Left lung (tissue), 10 donors: ENCODE measurements around the gene EIF4E1B. TPM values are rescaled to one million over a fixed set of nuclear protein-coding genes. Genes with fewer than 3 reads are reported as not detected.

Experiments
- ATAC-seq: fragments of 200-7000 bp; cut with Tn5 transposase; one replicate; pipeline ENCODE4 v1.9.1; 2020; ENCODE audit warnings: moderate library complexity
- DNase-seq, 4 donors: peaks; one replicate each; pipeline ENCODE4 v3.0.0-alpha.2; 2013 to 2020
- H3K27ac ChIP-seq, 2 donors: fragments of 200-600 bp; sonication (generic) in 1 of 2; one replicate each; pipeline versions ENCODE4 v1.5.0 to v1.8.0; 2020 to 2021
- H3K27me3 ChIP-seq, 2 donors: fragments of 200-600 bp; sonication (generic) in 1 of 2; one replicate each; pipeline versions ENCODE4 v1.5.0 to v1.8.0; 2020 to 2021
- H3K36me3 ChIP-seq, 2 donors: fragments of 200-600 bp; sonication (generic) in 1 of 2; one replicate each; pipeline versions ENCODE4 v1.5.0 to v1.8.0; 2020 to 2021
- H3K4me1 ChIP-seq, 2 donors: fragments of 200-600 bp; one replicate each; pipeline ENCODE4 v1.8.0; 2021
- H3K4me3 ChIP-seq, 2 donors: fragments of 200-600 bp; sonication (generic) in 1 of 2; one replicate each; pipeline versions ENCODE4 v1.5.0 to v1.8.0; 2020 to 2021; ENCODE audit warnings: mild to moderate bottlenecking in 1 of 2
- H3K9me3 ChIP-seq, 2 donors: fragments of 200-600 bp; sonication (generic) in 1 of 2; one replicate each; pipeline versions ENCODE4 v1.5.0 to v1.8.0; 2020 to 2021
- intact Hi-C, 2 donors: fragments of 100-400 bp; cut with DNase I; formaldehyde crosslinking; loops; one replicate each; pipeline versions ENCODE4 v1.11.2 to v1.14.2; 2022
- microRNA-seq, 2 donors: library from miRNA; unstranded; fragments of <30 nt; microRNA quantifications; one replicate each; pipeline ENCODE4, GENCODE V29; 2019
- polyA plus RNA-seq, 6 donors: library from polyadenylated mRNA; unstranded; fragments of 120-200 nt; gene quantifications; one replicate each; pipeline ENCODE4 v1.2.1, GENCODE V29; 2013; ENCODE audit not compliant: insufficient read length in 6 of 6
- total RNA-seq, 2 donors: library from RNA; stranded (reverse); fragmentation: NEBNext Ultra II Directional; extraction: Animal tissue kit (Norgen Biotek cat#: 25700); gene quantifications; one replicate each; pipeline ENCODE4 v1.2.1, GENCODE V29; 2021
- TF ChIP-seq, protein P1 (sequence below), 2 donors: fragments of 200-600 bp; sonication (generic) in 1 of 2; IDR thresholded peaks; one replicate each; pipeline versions ENCODE4 v1.5.0 to v1.8.0; 2021; ENCODE audit warnings: antibody characterized with exemption in 2 of 2
- donor health status: DM: no; HTN: yes; CAD: no.
- donor health status: DM: no; HTN: no; CAD: no.

EIF4E1B gene
- total and polyA plus RNA-seq, 8 donors: 0.07 to 0.10 (median 0.08) TPM; not detected in 5

DNA sequence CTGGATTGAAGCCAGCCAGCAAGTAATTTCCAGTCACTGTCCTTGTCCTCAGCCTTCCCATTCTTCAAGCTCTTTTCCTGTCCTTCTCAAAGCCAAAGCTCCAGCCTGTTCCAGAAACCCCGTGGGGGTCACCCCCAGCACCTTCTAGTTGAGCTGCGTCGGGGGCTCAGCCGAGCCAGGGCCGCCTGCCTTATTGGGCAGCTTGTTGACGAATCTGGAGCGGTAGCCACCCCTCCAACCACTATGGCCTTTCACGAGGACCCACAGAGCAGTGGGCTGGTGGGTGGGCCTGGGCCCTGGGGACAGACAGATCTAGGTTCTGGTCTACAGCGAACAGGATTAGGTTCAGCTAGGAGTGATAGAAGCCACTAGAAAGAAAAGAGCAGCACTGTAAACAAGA, 64.2 kb downstream of the EIF4E1B start:
- Histone ChIP-seq H3K27me3 (peaks cover 16 to 100% of the 10 kb centered on the region in 2 donors), H3K9me3 (no peaks in the 10 kb centered on the region), H3K4me1 (no peaks in the 10 kb centered on the region), H3K36me3 (no peaks in the 10 kb centered on the region), H3K4me3 (no peak overlapping the region), H3K27ac (no peak overlapping the region)
- DNase-seq (no peak), ATAC-seq (no peak)
- intact Hi-C loops: no loop called here
- TF ChIP-seq, protein P1, sequence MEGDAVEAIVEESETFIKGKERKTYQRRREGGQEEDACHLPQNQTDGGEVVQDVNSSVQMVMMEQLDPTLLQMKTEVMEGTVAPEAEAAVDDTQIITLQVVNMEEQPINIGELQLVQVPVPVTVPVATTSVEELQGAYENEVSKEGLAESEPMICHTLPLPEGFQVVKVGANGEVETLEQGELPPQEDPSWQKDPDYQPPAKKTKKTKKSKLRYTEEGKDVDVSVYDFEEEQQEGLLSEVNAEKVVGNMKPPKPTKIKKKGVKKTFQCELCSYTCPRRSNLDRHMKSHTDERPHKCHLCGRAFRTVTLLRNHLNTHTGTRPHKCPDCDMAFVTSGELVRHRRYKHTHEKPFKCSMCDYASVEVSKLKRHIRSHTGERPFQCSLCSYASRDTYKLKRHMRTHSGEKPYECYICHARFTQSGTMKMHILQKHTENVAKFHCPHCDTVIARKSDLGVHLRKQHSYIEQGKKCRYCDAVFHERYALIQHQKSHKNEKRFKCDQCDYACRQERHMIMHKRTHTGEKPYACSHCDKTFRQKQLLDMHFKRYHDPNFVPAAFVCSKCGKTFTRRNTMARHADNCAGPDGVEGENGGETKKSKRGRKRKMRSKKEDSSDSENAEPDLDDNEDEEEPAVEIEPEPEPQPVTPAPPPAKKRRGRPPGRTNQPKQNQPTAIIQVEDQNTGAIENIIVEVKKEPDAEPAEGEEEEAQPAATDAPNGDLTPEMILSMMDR (IDR thresholded peaks at IDR 0.05): no peak

DNA sequence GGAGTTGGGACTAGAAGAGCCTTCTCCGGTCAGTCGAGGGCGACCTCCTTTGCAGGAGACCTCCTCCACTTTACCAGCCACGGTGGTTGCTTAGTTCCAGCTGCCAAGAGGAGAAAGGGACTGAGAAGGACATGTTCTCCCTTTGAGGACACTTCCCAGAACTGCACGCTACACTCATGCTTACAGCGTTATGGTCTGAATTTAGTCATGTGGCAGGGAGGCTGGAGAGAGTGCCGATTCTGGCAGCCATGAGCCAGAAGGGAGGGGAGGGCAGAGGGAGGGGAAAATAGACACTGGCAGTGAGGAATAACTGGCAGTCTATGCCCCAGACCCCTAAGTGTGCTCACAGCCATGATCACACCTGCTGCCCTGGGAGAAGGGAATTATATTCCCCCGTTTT, 64.6 kb downstream of the EIF4E1B start:
- peaks cover 16 to 100% of the 10 kb centered on the region in 2 donors for H3K27me3 ChIP-seq
- DNase-seq: no peak
- TF ChIP-seq, protein P1 (IDR thresholded peaks at IDR 0.05): no peak

More for the DNA sequence above, 64.6 kb downstream of the EIF4E1B start:
- no peak overlapping the region for H3K4me3 ChIP-seq
- no peaks in the 10 kb centered on the region for H3K4me1 ChIP-seq
- H3K36me3 ChIP-seq: no peaks in the 10 kb centered on the region
- no peak for ATAC-seq
- no peak overlapping the region for H3K27ac ChIP-seq
- intact Hi-C loops: no loop called here
- H3K9me3 ChIP-seq: no peaks in the 10 kb centered on the region

Small RNA genes lying within 50 kb of the gene (microRNA-seq; reads per million reads assigned to microRNA genes)
- gene MIR4281: 0 reads per million in 2 donors

Other genes starting within 250 kb of the EIF4E1B start
- 10 to 100 TPM; 14.9 to 24.0 TPM for gene NOP16, start 242.1 kb upstream of the EIF4E1B start, total RNA-seq
- gene NOP16, start 242.1 kb upstream of the EIF4E1B start, polyA plus RNA-seq: 10 to 100 TPM; 25.7 to 34.8 (median 31.4) TPM
- 100 to 1,000 TPM in 1 of 2 donors, 10 to 100 TPM in 1; 83.3 to 109 TPM for gene HIGD2A, start 241.9 kb upstream of the EIF4E1B start, total RNA-seq
- gene HIGD2A, start 241.9 kb upstream of the EIF4E1B start, polyA plus RNA-seq: 100 to 1,000 TPM in 2 of 6 donors, 10 to 100 TPM in 4; 77.7 to 110 (median 88.8) TPM
- gene CLTB, start 214.1 kb upstream of the EIF4E1B start, total RNA-seq: 100 to 1,000 TPM in 1 of 2 donors, 10 to 100 TPM in 1; 92.1 to 128 TPM
- 10 to 100 TPM; 41.0 to 58.2 (median 46.6) TPM for gene CLTB, start 214.1 kb upstream of the EIF4E1B start, polyA plus RNA-seq
- gene FAF2, start 182.3 kb upstream of the EIF4E1B start, total RNA-seq: 10 to 100 TPM; 33.9 to 39.1 TPM
- gene FAF2, start 182.3 kb upstream of the EIF4E1B start, polyA plus RNA-seq: 10 to 100 TPM; 49.1 to 54.4 (median 51.9) TPM
- 10 to 100 TPM; 37.6 to 42.2 TPM for gene RNF44, start 93.3 kb upstream of the EIF4E1B start, total RNA-seq
- 10 to 100 TPM; 37.9 to 61.7 (median 48.2) TPM for gene RNF44, start 93.3 kb upstream of the EIF4E1B start, polyA plus RNA-seq
- gene CDHR2, start 81.3 kb upstream of the EIF4E1B start, total RNA-seq: under 1 TPM in 1 of 2 donors, not detected in 1; 0.26 TPM
- under 1 TPM; 0.18 to 0.92 (median 0.46) TPM for gene CDHR2, start 81.3 kb upstream of the EIF4E1B start, polyA plus RNA-seq
- gene GPRIN1, start 20.5 kb upstream of the EIF4E1B start, total RNA-seq: 1 to 10 TPM; 2.1 to 2.6 TPM
- 1 to 10 TPM in 4 of 6 donors, under 1 TPM in 2; 0.70 to 1.4 (median 1.1) TPM for gene GPRIN1, start 20.5 kb upstream of the EIF4E1B start, polyA plus RNA-seq
- gene SNCB, start 141 bp upstream of the EIF4E1B start, total RNA-seq: not detected
- gene SNCB, start 141 bp upstream of the EIF4E1B start, polyA plus RNA-seq: under 1 TPM; 0.21 to 0.68 (median 0.42) TPM
- 10 to 100 TPM; 38.7 to 48.3 TPM for gene TSPAN17, start 16.8 kb downstream of the EIF4E1B start, total RNA-seq
- 10 to 100 TPM; 26.0 to 36.3 (median 33.6) TPM for gene TSPAN17, start 16.8 kb downstream of the EIF4E1B start, polyA plus RNA-seq
- under 1 TPM in 1 of 2 donors, not detected in 1; 0.24 TPM for gene UNC5A, start 179.9 kb downstream of the EIF4E1B start, total RNA-seq
- gene UNC5A, start 179.9 kb downstream of the EIF4E1B start, polyA plus RNA-seq: 1 to 10 TPM in 4 of 6 donors, under 1 TPM in 2; 0.61 to 1.6 (median 1.1) TPM